SKM-1 (cell line): Measurements from ENCODE around the gene MDGA2.
"Not testable (repeated sequence)": the region's sequence is repeated elsewhere in the genome, so short reads cannot be mapped to it uniquely, and the experiment has no call there.

Source experiments
- DNase-seq: peaks from one replicate; lab custom pipeline; 2025; ENCODE audit not compliant: unreplicated experiment; lab: John Stamatoyannopoulos, UW

Gene MDGA2

DNA sequence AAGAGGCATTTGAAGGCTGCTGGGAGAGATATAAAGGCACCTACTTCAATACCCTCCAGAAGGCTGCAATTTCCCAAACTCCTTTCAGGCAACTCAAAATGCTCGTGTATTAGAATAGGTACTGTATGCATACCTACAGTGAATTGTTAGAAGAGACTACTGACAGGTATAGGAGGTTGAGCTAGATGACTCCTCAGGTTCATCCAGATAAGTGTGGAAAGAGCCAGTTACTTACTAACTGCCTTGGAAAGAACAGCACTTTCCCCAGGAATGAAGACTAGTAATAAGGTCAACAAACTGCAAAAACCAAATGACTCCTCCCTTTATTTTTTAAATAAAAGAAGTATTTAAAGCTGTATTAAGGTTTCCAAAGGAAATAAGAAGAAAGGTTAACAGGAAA lies 429.0 kb downstream of the MDGA2 start:
- DNase-seq: no peak

DNA sequence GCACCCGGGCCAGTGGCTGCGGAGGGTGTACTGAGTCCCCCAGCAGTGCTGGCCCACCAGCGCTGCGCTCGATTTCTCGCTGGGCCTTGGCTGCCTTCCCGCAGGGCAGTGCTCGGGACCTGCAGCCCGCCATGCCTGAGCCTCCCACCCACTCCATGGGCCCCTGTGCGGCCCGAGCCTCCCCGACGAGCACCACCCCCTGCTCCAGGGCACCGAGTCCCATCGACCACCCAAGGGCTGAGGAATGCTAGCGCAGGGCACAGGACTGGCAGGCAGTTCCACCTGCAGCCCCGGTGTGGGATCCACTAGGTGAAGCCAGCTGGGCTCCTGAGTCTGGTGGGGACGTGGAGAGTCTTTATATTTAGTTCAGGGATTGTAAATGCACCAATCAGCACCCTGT lies 432.8 kb downstream of the MDGA2 start:
- DNase-seq: not testable (repeated sequence)

GRCh38 chr14:47240748-47241437 lies 434.5 kb downstream of the MDGA2 start:
- no peak for DNase-seq

GRCh38 chr14:47235619-47236018 lies 439.8 kb downstream of the MDGA2 start:
- DNase-seq: no peak

DNA sequence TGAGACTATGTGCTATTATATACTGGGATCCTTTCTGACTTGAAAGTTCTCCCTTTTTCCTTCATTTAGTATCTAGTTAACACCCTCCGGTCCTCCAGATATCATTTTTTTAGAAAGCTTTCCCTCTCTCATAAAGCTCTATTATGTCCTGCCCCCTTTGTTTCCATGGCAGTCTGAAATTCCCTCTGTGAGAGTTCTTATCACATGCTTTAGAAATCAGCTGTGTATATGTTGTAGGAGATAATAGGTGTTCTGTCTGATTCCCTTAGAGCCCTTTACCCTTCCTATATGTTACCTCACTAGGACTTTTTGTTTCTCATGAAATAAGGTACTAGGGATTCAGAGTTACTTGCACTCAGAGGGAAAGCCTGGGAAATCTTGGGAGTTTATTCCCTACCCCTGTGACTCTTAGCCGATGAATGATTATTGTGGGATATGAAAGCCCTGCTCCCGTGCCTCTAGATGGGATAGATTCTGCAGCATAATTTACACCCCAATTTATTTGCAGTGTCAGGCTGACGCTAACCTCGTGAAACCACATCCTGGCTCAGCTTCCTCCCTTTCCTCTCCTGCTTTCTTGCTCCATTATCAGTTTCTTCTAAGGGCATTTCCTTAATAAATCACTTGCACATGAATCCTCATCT lies 448.4 kb downstream of the MDGA2 start:
- no peak for DNase-seq

GRCh38 chr14:47223656-47224055 lies 451.7 kb downstream of the MDGA2 start:
- no peak for DNase-seq

GRCh38 chr14:47220096-47220495 lies 455.3 kb downstream of the MDGA2 start:
- no peak for DNase-seq

- DNase-seq: no peak
Measured at GRCh38 chr14:47211263-47211662, 464.1 kb downstream of the MDGA2 start.

DNA sequence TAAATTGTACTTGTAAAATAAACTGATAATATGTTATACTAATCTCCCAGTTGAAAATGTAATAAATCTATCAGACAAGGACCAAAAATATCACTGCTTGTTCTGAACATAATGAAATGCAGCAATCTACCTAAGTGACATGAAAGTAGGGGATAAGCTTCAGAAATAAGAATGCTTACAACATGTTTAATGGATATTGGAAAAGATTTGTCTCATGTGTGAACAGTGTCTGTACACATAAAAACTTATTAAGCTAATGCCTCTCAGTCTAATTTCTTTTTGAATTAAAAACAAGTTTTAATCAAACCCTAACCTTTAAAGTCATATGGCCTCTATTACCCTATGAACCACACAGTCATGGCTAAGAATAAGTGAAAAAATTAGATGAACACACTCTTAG lies 465.3 kb downstream of the MDGA2 start:
- DNase-seq: no peak

DNA sequence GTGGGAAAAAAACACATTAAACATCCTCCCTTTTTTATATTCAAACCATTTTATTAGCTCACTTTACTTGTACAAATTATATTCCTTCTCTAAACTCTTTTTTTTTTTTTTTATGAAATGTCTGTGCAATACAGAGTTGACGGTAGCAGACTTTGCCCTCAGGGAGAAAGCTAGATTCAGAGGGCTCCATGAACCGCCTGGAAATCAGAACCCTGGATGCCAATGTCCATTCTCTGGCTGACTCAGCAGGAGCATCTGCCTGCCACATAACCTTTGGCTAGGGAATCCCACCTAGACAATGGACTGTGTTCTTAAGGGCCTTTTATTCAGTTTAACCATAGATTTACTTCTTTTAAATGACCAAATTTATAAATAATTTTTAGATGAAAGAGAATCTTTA lies 467.0 kb downstream of the MDGA2 start:
- DNase-seq: no peak

- DNase-seq: no peak
Measured at GRCh38 chr14:47207617-47208016, 467.8 kb downstream of the MDGA2 start.

- no peak for DNase-seq
Measured at GRCh38 chr14:47200740-47201139, 474.7 kb downstream of the MDGA2 start.

- DNase-seq: no peak
Measured at GRCh38 chr14:47195582-47195981, 479.8 kb downstream of the MDGA2 start.

DNA sequence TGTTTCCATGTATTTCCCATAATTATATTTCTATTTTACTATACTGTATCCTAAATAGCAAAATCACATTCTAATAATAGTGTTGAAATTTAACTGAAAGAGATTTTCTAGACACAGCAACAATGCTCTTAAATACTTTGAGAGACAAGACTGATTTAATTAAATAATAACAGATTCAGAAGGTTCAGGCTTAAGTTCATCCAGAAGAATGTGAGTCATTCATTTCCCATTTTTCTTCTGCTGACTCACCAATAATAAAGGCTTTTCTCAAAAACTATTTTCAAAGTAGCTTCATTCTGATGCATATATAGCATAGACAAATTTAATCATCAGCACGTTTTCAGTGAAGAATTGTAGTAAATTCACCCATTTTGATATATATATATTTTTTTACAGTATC lies 481.4 kb downstream of the MDGA2 start:
- DNase-seq: no peak

DNA sequence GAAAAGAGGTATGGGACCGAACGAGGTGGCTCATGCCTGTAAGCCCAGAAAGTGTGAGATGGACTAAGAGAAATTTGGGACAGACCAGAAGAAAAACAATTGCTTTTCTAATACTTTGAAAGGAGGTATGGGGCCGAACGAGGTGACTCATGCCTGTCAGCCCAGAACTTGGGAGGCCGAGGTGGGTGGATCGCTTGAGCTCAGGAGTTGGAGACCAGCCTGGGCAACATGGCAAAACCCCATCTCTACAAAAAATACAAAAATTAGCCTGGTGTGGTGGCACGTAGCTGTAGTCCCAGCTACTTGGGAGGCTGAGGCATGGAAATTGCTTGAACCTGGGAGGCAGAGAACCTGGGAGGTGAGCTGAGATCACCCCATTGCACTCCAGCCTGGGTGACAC lies 483.2 kb downstream of the MDGA2 start:
- not testable (repeated sequence) for DNase-seq

DNA sequence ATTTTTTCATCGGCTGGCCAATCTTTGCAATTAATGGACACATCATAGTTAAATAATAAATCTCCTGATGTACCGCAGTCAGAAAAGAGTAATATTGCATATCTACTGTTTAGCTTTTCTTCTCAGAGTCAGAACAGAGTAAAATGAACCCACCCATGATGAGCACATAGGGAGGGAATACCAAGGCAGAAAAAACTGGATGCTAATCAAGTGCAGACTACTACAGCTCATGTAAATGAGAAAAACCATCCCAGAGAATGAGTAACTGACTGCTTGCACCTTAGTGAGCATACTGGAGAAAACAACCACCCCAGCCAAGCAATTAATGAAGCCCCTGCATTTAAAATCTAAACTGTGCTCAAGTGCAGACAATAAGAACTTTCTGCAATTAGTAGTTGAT lies 483.7 kb downstream of the MDGA2 start:
- no peak for DNase-seq

- no peak for DNase-seq
Measured at GRCh38 chr14:47189911-47190484, 485.4 kb downstream of the MDGA2 start.

DNA sequence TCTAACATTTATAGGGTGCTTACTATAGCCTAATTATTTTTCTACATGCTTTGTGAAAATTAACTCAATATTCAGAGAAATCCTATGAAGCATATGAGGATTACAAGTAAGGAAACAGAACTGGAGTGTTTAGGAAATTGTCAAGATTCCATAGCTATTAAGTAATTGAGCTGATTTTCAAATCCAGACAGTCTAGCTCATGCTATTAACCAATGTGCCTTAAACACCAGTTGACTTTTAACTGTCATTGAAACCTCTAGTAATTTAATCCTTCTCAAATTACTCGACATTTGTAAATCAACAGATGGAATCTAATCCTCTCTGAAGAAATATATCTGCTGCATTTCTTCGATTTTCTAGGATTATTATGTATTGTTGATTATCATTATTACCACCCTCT lies 488.9 kb downstream of the MDGA2 start:
- DNase-seq: no peak

- no peak for DNase-seq
Measured at GRCh38 chr14:47179906-47180305, 495.5 kb downstream of the MDGA2 start.

- not testable (repeated sequence) for DNase-seq
Measured at GRCh38 chr14:47171896-47172295, 503.5 kb downstream of the MDGA2 start.

DNA sequence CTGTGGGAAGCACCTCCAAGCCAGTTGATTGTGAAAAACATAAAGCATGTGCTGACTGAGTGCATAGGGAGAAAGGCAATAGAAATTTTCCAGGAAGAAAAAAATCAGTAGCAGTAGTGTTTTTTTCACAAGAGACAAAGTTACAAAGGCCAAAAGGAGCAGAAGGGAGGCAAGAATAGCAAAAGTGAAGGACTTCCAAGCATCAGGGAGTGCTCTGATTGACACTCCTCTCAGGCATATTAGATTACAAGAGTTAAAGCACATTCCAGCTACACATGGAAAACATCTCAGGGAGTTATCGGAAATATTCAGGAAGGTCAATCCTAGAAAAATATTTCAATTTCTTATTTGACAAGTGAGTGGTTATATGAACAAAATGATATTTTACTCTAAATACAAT lies 508.0 kb downstream of the MDGA2 start:
- no peak for DNase-seq

DNA sequence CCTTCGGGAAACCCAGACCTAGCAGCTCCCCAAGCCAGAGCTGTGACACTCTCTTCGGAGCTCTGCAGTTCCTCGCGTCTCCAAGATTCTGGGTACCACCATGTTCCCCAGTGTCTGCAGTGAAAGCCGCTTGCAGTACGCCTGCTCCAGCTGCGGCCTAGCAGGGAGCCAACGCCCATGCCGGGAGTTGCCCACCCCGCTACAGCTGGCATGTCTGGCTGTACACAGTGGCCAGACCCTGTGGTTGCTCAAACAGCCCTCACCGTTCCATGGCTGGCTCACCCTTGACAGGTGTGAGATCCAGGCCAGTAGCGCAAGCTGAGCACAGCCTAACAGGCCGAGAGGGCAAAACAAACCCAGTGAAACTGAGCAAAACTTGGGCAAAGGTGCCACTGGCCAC lies 520.0 kb downstream of the MDGA2 start:
- no peak for DNase-seq
